GM21423 (cell line): Measurements from ENCODE around the gene MYO1E.

ENCODE experiments used
- ATAC-seq: cut with Tn5 transposase; IDR thresholded peaks from one replicate; pipeline ENCODE4 v1.9.1; 2021; ENCODE audit warnings: mild to moderate bottlenecking, moderate library complexity; ENCODE audit not compliant: unreplicated experiment

MYO1E gene

GRCh38 chr15:59104912-59105732, 267.5 kb downstream of the MYO1E start, which contains the start of gene CCNB2:
Gene CCNB2 (plus strand): TSS chr15:59105146. CDS start chr15:59105269, 123 bp downstream.
- ATAC-seq: peak; percentile 98

- peak; percentile 20 for ATAC-seq
Observed at GRCh38 chr15:59104602-59104911, 268.1 kb downstream of the MYO1E start.

- no peak for ATAC-seq
Observed at GRCh38 chr15:59099162-59099685, 273.4 kb downstream of the MYO1E start.

DNA sequence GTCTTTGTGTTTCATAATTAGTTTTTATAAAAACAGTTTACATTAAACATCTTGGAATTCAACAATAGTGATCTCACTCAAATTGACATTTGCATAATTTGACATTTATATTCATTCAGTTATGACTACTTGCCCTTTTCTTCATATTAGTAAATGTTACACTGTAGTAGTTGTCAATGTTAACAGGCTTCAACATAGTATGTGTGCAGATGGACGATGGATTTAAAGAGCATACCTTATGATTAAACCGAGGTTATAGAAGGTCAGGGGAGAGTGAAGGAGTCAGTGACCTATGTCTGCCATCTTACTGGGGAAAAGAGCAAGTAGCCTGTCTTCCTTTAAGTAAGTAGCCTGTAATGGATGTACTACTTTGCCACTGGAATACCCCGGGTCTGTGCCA, 276.2 kb downstream of the MYO1E start:
- no peak for ATAC-seq

DNA sequence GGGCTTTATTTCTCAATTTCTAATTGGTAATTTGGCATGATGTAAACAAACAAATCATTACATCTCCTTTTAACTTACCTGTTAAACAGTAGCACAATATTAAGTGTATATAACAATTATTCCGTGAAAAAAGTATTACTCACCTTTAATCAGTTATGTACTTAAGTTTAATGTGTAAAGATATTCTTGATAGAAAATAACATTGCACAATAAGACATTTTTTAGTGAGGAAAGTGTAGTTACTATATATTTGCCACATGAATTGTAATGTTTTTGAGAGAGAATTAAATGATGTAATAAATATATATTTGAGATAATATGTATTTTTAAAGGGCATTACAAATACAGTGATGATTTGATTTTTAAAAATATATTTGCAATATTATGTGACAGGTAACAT, 278.6 kb downstream of the MYO1E start:
- ATAC-seq: no peak

- ATAC-seq: no peak
Observed at GRCh38 chr15:59087731-59088130, 284.9 kb downstream of the MYO1E start.
